Glutamatergic neuron (in vitro differentiated cells): ENCODE measurements around the gene SMIM29. TPM values are rescaled to one million over a fixed set of nuclear protein-coding genes. Genes with fewer than 3 reads are reported as not detected.

Experiments used
- DNase-seq: peaks from one replicate; pipeline ENCODE4 v3.0.0; 2022
- H3K27ac Mint-ChIP-seq: one replicate; pipeline ENCODE4 v1.8.0; 2020; ENCODE audit warnings: mild to moderate bottlenecking, mixed read lengths, inconsistent platforms; ENCODE audit not compliant: unreplicated experiment
- H3K27me3 Mint-ChIP-seq: one replicate; pipeline ENCODE4 v1.8.0; 2020; ENCODE audit warnings: mild to moderate bottlenecking, moderate library complexity, mixed read lengths, inconsistent platforms; ENCODE audit not compliant: unreplicated experiment
- H3K36me3 Mint-ChIP-seq: one replicate; pipeline ENCODE4 v1.8.0; 2020; ENCODE audit warnings: mild to moderate bottlenecking, mixed read lengths, inconsistent platforms; ENCODE audit not compliant: unreplicated experiment
- H3K4me1 Mint-ChIP-seq: one replicate; pipeline ENCODE4 v1.8.0; 2020; ENCODE audit warnings: mild to moderate bottlenecking, low read depth, mixed read lengths, inconsistent platforms; ENCODE audit not compliant: unreplicated experiment
- H3K4me3 Mint-ChIP-seq: one replicate; pipeline ENCODE4 v1.8.0; 2020; ENCODE audit warnings: mild to moderate bottlenecking, mixed read lengths, inconsistent platforms; ENCODE audit not compliant: unreplicated experiment
- H3K9me3 Mint-ChIP-seq: one replicate; pipeline ENCODE4 v1.8.0; 2020; ENCODE audit warnings: mild to moderate bottlenecking, moderate library complexity, mixed read lengths, inconsistent platforms; ENCODE audit not compliant: unreplicated experiment
- CTCF ChIP-seq: fragments of 200-600 bp; sonication (generic); IDR thresholded peaks from one replicate; pipeline ENCODE4 v1.5.0; 2021; ENCODE audit not compliant: partially characterized antibody, unreplicated experiment
- total RNA-seq: library from RNA; stranded (reverse); fragmentation: NEBNext Ultra II Directional; extraction: Animal tissue kit (Norgen Biotek cat#: 25700); gene quantifications from one replicate; pipeline ENCODE4 v1.2.1, GENCODE V29; 2021; ENCODE audit not compliant: unreplicated experiment

The SMIM29 gene
- total RNA-seq, 1 donor from 2014 or later = 54.7 TPM

- Mint-ChIP-seq H3K27me3 (peaks cover 2% of the 10 kb centered on the region), H3K36me3 (no peaks in the 10 kb centered on the region), H3K4me1 (peaks cover 4% of the 10 kb centered on the region), H3K9me3 (no peaks in the 10 kb centered on the region), H3K4me3 (peak overlapping the region; percentile 83), H3K27ac (peak overlapping the region; percentile 83)
- DNase-seq = no peak
- TF ChIP-seq CTCF = no peak
These were observed 25.3 kb downstream of the SMIM29 start for GRCh38 chr6:34223381-34223955.

GRCh38 chr6:34218691-34219090, 30.1 kb downstream of the SMIM29 start:
- Mint-ChIP-seq H3K4me3 (no peak overlapping the region), H3K27ac (no peak overlapping the region), H3K36me3 (no peaks in the 10 kb centered on the region), H3K9me3 (peaks cover 2% of the 10 kb centered on the region), H3K27me3 (no peaks in the 10 kb centered on the region), H3K4me1 (no peaks in the 10 kb centered on the region)
- no peak for DNase-seq
- no peak for TF ChIP-seq CTCF

GRCh38 chr6:34213772-34214171, 35.0 kb downstream of the SMIM29 start:
- no peaks in the 10 kb centered on the region for H3K27me3 Mint-ChIP-seq
- H3K4me3 Mint-ChIP-seq = no peak overlapping the region
- H3K9me3 Mint-ChIP-seq = peaks cover 2% of the 10 kb centered on the region
- no peak for TF ChIP-seq CTCF
- H3K4me1 Mint-ChIP-seq = no peaks in the 10 kb centered on the region
- H3K27ac Mint-ChIP-seq = no peak overlapping the region
- no peaks in the 10 kb centered on the region for H3K36me3 Mint-ChIP-seq
- DNase-seq = no peak

- Mint-ChIP-seq H3K27me3 (peaks cover 2% of the 10 kb centered on the region), H3K9me3 (peaks cover 2% of the 10 kb centered on the region), H3K36me3 (no peaks in the 10 kb centered on the region), H3K27ac (no peak overlapping the region), H3K4me1 (no peaks in the 10 kb centered on the region), H3K4me3 (no peak overlapping the region)
- no peak for TF ChIP-seq CTCF
- DNase-seq = no peak
These were observed 40.9 kb downstream of the SMIM29 start for GRCh38 chr6:34207695-34208443.

- Mint-ChIP-seq H3K27me3 (peaks cover 2% of the 10 kb centered on the region), H3K9me3 (peaks cover 4% of the 10 kb centered on the region), H3K4me3 (no peak overlapping the region), H3K36me3 (no peaks in the 10 kb centered on the region), H3K4me1 (no peaks in the 10 kb centered on the region), H3K27ac (no peak overlapping the region)
- no peak for TF ChIP-seq CTCF
- DNase-seq = no peak
These were observed 42.1 kb downstream of the SMIM29 start for GRCh38 chr6:34206726-34207125.
